GM19035 (cell line): ENCODE data around the gene NINJ2.

Experiments used
- ATAC-seq: cut with Tn5 transposase; IDR thresholded peaks from one replicate; pipeline ENCODE4 v1.9.1; 2021; ENCODE audit not compliant: unreplicated experiment

The NINJ2 gene

DNA sequence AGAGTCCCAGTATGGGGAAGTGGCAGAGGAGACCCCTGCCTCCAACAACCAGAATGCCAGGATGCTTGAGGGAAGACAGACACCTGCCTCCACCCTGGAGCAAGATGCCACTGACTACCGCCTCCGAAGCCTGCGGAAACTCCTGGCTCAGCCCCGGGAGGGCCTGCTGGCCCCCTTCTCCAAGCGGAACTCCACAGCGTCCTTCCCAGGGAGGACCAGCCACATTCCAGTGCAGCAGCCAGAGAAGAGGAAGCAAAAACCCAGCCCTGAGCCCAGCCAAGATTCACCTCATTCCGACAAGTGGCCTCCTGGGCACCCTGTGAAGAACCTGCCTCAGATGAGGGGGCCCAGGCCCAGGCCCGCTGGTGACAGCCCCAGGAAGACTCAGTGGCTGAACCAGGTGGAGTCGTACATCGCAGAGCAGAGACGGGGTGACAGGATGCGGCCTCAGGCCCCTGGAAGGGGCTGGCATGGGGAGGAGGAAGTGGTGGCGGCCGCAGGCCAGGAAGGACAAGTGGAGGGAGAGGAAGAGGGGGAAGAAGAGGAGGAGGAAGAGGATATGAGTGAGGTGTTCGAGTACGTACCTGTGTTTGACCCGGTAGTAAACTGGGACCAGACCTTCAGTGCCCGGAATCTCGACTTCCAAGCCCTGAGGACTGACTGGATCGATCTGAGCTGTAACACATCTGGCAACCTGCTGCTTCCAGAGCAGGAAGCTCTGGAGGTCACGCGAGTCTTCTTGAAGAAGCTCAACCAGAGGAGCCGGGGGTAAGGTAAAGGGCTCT lies 109.8 kb downstream of the NINJ2 start:
- no peak for ATAC-seq

DNA sequence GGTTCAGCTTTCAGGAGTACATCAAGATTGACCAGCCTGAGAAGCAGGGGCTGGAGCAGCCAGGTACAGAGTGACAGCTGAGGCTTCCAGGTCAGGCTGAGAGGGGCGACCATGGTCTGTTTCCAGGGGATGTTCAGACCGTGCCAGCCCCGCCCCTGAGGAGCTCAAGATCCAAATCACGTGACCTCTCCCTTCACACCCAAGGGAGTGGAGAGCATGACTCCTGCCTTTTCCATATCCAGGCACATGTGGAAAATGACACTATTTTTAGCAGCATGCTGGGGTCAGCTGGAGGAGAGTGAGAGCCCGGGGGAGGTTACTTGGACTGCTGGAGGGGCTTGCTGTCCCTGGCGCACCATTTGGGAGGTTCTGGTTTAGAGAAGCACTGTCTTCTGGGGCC lies 110.8 kb downstream of the NINJ2 start:
- no peak for ATAC-seq

DNA sequence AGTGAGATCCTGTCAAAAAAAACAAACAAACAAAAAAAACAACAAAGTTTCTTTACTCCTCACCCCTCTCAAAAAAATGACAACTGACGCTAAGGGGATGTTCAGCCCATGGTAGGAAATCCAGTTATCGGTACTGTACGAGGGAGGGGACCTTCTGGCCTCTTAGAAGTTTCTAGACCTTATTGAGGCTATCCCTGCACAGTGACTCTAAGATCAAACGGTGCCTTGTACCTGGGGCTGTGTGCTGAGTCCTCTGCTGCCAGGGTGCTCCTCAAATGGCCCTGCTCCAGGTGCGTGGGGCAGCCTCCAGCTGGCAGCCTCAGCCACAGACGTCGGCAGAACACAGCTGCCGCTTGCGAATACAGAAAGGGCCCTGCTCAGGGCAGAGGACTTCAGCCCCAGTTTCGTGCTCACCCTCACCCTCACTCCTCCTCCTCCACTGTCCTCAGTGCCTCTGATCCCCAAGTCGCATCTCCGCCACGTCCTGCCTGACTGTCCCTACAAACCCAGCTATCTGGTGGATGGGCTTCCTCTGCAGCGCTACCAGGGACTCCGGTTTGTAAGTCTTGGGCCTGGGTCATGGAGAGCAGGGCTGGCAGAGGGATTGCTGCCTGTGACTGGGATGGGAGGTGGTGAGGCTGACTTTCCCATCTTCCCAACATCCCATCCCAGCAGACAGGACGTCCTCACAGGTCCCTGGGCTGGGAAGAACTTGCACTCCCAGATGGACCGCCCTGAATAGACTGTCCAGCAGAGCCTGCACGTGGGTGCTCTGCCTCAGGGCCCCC lies 112.6 kb downstream of the NINJ2 start:
- ATAC-seq, result no peak

DNA sequence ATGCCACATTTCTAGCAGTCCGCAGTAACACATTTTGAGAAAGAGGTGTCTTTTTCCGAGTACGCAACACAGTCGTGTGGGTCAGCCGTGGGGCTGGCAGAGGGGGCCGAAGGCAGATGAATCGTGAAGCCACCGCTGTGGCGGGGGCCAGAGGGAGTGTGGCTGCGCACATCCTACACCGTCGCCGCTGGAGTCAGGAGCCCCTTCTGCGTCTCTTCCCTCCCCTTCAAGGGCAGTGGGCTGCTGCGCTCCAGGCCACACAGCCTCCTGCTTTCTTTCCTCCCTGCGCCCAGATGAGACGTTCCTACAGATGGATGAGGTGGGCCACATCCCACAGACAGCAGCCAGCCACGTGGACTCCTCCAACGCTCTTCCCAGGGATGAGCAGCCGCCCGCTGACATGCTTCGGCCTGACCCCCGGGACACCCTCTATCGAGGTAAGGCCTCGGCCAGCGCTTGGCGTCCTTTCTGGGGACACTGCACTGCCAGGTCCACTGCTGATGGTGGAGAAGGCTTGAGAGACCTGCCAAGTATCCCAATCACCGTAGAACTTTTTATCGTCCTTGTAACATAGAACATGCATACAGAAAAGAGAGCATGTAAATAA lies 113.7 kb downstream of the NINJ2 start:
- ATAC-seq, result no peak

DNA sequence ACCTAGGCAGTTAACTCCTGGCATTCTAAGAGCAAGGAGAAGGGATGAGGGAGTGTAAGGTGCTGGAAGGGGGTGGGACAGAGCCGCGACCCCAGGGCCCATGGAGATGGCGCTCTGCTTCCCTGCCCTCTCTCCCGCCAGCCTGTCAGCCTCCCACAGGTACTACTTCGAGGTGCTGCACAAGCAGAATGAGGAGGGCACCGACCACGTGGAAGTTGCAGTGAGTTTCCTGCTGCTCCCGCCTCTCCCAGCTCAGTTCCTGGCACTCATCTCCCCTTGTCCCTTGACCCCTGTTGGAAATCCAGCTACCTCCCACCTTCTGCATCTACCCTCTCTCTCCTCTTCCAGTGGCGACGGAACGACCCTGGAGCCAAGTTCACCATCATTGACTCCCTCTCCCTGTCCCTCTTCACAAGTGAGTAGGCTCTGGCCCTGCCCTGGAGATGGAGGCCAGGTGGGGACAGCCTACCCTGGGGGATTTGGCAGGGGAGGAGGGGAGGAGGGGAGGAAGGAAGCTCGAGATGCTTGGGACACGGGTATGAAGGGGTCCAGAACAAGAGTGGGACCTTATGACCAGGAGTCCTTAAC lies 115.3 kb downstream of the NINJ2 start:
- no peak for ATAC-seq

DNA sequence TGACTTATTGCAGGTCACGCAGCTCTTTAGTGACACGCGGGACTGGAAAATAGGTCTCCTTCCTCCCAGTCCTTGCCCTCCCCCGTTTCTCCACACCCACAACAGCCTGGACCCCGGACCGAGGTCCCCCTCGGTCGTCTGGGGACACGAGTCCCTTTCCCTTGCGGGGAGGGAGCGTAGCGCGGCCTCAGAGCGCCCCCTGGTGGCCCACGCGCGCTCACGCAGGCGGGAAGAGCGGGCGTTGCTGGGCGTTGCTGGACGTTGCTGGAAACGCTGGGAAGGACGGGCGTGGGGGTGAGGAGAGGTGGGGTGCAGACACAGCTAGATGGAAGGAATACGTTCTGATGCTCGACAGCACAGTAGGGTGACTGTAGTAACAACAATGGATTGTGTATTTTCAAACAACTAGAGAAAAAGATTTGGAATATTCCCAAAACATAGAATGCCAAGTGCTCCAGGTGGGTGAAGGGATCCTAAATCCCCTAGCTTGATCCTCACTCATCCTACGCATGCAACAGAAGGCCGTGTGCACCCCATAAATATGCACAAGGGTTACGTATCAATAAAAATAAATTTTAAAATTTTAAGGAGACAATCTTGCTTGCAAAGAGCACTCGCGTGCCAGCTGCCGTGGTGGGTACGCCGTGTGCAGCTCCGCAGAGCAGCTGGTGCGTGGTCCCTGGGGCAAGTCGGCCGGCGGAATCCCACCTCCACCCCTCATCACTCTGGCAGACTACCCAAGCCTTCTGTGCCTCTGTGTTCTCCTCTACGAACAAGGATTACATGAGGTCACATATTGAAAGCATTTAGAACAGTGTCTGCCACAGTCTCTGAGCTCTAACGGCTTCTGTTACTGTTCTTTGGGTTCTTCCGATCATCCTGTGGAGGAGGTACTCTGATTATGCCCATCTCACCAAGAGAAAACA lies 116.1 kb downstream of the NINJ2 start:
- ATAC-seq, result no peak

DNA sequence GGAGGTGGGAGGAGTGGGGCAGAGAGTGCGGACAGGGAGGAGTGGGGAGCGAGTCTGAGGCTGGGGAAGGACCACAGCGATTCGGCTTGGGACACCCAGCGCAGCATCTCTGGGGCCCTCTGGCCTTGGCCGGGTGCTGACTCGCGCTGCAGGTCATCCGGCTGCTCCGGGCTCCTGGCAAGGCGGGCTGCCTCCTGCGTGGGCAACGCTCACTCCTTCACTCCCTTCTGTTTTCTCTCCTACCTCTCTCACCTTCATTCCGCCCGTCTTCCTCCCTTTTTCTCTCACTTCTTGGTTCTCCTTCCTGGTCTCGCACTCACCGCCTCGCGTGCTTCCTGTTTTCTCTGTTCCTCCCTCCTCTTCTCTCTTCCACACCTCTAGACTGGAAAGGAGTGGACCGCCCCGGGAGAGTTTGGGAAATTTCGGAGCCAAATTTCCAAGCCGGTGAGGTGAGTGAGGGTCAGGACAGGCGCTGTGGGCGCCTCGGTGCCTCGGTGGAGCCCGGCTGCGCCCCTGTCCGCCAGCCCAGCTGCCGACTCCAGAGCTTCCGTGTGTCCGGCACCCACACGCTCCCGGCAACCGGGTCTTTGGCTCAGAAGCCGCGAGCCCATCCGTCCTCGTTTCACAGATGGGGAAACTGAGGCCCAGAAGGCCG lies 116.9 kb downstream of the NINJ2 start:
- ATAC-seq, result no peak

DNA sequence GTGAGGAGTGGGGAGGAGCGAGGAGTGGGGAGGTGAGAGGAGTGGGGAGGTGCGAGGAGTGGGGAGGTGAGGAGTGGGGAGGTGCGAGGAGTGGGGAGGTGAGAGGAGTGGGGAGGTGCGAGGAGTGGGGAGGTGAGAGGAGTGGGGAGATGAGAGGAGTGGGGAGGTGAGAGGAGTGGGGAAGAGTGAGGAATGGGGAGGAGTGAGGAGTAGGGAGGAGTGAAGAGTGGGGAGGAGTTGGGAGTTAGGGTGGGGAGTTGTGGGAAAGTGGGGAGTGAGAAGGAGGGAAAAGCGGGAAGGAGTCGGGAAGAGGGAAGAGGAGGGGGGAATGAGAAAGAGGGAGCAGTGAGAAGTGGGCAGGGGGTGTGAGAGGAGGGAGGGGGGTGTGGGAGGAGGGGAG lies 117.4 kb downstream of the NINJ2 start:
- no peak for ATAC-seq

DNA sequence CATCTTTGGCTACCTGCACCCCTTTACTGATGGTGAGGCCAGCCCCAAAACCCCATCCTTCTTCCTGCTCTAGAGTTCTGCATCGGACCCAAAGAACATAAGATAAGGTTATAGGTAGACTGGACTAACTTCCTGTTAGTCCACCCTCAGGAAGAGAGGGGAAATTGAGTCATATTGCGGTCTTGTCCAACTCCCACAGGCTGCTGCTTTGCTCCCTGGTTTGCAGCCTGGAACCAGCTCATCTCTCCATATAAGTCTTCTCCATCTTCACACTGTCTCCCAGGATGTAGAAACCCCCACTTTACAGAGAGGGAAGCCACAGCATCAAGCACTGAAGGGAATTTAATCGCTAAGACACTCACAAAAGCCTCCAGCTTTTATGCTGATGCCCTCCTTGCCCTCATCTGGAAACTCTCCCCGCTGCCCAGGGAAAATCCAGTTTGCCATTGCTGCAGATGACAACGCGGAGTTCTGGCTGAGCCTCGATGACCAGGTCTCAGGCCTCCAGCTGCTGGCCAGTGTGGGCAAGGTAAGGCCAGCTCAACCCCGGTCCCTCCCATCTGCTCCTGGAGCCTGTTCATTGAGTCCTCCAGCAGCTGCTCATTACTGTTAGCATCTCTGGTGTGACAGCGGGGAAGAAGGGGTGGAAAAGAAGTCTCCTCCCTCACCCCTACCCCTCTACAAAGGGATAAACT lies 118.2 kb downstream of the NINJ2 start:
- no peak for ATAC-seq

DNA sequence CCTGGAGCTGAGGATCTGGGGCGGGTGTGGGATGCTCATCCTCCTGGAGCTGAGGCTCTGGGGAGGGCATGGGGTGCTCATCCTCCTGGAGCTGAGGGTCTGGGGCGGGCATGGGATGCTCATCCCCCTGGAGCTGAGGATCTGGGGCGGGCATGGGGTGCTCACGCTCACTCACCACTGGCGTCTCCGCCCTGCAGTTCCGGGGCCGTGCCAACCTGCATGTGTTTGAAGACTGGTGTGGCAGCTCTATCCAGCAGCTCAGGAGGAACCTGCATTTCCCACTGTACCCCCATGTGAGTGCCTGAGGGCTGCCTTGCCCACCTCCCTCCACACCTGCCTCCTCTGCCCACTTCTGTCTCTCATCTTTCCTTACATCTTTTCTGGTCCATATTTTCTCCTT lies 119.1 kb downstream of the NINJ2 start:
- ATAC-seq, result no peak

DNA sequence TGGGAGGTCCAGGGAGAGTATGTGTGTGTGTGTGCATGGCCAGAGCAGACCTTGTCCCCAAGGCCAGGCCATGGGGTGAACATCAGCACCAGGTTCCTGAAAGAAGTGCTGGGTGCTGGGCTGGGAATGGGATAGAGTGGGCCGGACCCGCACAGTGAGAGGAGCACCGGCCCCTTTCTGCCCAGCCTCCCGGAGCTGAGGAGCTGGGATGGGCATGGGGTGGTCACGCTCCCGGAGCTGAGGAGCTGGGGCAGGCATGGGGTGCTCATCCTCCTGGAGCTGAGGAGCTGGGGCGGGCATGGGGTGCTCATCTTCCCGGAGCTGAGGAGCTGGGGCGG lies 120.2 kb downstream of the NINJ2 start:
- ATAC-seq, result no peak

DNA sequence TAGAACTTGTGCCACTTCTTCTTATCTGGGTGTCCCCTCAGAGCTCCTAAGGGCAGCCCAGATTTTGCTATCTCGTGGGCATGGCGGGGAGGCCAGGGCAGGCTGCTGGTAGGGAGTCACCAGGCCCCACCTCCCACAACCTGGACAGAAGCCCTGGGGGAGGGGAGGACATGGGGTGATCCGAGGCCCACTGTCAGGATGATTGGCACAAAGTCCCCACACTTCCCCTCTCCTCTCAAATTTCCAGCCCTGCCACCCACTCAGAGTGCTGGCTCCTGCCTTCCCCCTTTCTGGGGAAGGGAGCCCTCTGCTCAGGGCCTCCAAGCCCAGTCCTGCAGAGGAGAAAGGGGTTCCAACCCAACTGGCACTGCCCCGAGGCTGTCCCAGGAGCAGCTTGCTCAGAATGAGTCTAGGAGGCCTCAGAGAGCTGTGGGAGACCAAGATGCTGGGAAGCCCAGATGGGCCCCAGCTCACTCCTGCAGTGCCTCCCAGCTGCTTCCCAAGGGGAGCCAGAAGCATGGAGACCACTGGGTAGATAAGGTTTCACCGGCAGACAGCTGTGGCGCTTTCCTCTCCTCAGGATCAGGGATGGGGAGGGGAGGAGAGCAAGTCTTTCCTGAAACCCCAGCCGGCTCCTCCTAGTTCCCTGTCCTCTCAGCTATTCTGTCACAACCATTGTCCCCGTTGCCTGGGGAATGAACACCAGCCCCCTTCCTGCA lies 120.7 kb downstream of the NINJ2 start:
- ATAC-seq, result no peak

DNA sequence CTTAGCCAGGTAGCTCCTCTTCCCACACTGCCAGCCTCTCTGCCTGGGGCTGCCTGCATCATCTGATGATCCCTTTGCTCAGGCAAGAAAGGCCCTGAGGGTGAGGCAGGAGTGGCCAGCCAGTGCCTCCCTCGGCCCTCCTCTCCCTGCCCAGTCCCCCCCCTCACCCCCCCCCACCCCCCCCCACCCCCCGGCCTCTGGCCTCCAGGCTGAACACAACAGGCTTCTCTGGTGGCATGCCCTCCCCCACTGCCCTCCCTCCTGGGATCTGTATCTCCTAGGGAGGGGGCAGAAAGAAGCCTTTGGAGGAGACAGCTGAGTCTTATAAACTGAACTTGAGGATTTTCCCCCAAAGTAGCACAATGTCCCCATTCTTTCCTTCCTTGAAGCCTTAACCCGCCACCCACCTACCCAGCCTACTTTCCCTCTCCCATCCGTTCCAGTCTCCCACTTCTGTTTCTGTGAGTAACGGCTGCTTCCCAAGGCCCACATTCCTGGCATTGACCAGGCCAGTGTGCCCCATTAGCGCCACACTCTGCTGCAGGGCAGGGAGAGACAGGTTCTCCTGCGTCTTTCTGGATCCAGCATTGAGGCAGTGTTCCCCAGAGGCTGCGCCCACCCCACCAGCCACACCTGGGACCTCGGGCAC lies 121.4 kb downstream of the NINJ2 start:
- ATAC-seq, result no peak

DNA sequence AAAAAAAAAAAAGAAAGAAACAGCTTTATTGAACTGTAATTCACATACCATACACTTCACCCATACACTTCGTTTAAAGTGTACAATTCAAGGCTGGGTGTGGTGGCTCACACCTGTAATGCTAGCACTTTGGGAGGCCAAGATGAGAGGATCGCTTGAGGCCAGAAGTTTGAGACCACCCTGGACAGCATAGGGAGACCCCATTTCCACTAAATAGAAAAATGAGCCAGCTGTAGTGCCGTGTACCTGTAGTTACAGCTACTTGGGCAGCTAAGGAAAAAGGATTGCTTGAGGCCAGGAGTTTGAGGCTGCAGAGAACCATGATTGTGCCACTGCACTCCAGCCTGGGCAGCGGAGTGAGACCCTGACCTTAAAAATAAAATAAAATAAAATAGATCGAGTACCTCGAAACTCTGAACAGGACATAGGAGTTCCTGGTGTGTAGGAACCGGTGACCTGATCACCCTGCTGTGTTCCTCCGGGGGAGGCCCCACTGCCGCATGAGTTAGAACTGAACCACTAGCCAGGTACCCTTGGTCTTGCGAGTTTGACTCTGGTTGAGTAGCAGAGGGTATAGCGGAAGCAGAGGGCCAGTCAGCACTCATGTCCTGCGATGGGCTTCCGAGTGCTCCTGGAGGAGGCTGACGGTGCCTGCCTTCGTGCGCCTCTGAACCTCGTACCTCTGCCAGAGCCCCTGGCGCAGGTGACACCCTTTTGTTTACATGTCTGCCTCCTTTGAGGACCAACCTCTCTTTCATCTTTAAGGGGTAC lies 123.5 kb downstream of the NINJ2 start:
- ATAC-seq, result no peak

DNA sequence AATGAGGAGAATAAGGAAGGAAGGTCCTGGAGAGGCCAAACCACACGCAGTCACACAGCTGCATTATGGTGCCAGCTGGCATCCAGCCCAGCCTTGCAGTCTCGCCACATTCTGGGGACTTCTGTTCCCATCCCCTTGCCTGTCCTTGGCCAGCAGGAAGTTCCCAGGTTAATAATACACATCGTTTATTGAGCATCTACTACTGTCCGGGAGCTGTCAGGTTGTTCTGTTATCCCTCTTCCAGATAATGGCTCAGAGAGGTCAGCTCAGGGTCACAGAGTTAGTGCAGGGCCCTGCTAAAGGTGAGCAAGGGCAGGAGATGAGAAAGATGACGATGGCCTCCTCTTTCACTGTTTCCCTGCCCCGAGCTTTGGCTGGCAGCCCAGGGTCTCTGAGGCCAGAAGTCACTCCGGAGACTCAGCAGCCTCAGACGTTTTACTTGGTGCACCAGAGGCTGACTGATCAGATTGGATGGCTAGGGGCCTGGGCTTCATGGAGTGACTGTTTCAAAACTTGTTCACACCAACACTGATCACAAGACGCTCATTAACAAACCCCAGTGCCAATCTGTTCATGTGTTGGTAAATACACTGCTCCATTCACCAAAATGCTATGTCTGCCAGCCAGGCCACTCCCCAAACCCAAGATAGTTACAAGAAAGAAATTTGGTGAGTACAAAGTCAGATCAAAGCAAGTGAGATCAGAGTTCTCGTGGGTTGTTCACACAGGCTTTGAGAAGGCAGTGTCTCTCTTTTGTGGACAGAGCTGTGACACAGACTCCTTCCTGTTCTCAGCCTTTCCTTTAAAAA lies 124.3 kb downstream of the NINJ2 start:
- no peak for ATAC-seq

DNA sequence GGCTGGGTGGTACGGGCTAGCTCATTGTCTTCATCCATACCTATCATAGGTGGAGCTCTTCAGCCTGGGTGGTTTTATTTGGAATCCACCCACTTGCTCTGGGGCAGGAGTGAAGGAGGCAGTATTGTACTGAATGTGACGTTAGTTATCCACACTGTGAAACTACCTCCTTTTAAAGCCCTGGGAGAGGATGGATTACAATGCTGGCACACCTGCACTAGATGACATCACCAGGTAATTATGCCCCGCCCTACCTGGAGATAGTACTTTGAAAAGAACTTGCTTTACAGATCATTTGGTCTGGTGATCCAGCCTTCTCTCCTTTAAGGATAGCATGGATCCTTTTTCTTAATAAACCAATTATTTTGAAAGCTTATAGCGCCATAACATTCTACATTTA lies 125.5 kb downstream of the NINJ2 start:
- ATAC-seq, result no peak

DNA sequence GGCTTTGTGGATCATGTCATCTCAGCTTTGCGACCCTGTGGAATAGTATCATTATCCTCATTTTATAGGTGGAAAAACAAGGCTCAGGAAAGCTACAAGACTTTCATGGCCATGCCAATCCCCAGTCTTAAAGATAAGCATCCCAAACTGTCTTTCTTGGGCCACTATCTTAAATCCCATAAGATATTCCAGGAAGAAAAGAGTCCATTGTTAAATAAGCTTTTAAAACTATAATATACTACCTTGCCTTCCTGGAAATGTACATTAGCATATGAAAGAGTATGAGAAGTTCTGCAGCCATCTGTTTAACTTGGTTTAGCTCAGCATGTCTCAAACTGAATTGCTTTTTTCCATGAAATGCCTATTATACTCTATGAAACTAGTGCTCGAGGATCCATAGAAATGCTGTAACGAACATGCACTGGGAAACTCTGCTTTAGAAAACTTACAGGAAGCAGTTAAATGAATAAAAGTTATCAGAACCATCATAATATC lies 126.4 kb downstream of the NINJ2 start:
- ATAC-seq, result no peak
